Kidney epithelial cell (primary cell): ENCODE results near the gene NME7. TPM values are rescaled to one million over a fixed set of nuclear protein-coding genes. Genes with fewer than 3 reads are reported as not detected.
"Not testable (repeated sequence)": the region's sequence is repeated elsewhere in the genome, so short reads cannot be mapped to it uniquely, and the experiment has no call there.

ENCODE experiments used
- DNase-seq: peaks from one replicate; pipeline ENCODE4 v3.0.0-alpha.2; 2010; ENCODE audit warnings: low read depth
- H3K27me3 ChIP-seq: 2 replicates; pipeline ENCODE4 v1.6.0; 2011; ENCODE audit warnings: low read length; ENCODE audit not compliant: control insufficient read depth, insufficient read depth
- H3K36me3 ChIP-seq: 2 replicates; pipeline ENCODE4 v1.5.1; 2011; ENCODE audit warnings: low read length; ENCODE audit not compliant: control insufficient read depth, insufficient read depth
- H3K4me3 ChIP-seq: 2 replicates; pipeline ENCODE4 v1.5.1; 2011; ENCODE audit warnings: low read depth, mild to moderate bottlenecking, control low read depth, low read length
- CTCF ChIP-seq: IDR thresholded peaks from 2 replicates; pipeline ENCODE4 v1.5.1; 2011; ENCODE audit warnings: mild to moderate bottlenecking, moderate library complexity, low read length, control low read depth, inconsistent platforms; ENCODE audit not compliant: insufficient read depth, poor library complexity, severe bottlenecking
- total RNA-seq: library from RNA; depleted of rRNA; stranded (reverse); fragments of >200 nt; gene quantifications from 2 replicates; pipeline ENCODE4 v1.2.3, GENCODE V29; 2015

The NME7 gene
- total RNA-seq, 1 donor from 2014 or later: 24.4 TPM

DNA sequence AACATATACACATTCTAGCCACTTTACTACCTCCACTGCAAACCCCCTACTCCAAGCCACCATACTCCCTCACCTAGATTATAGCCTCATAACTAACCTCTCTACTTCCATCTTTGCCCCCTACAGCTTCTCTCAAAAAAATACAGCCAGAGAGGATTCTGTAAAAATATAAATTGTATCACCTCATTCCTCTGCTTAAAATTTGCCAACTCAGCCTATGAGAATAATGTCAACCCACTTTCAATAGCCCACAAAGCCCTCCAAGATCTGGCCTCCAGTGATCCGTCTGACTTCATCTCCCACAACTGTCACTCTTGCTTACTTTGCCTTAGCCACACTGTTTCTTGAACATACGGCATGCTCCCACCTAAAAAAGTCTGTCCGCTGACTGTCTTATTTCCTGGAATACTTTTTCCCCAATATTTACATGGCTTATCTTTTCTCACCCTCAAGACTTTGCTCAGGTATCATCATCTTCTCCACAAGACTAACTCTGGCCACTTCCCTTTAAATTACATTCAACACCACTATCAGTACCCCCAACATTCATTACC, 21.5 kb downstream of the NME7 start:
- Histone ChIP-seq H3K27me3 (no peaks in the 10 kb centered on the region), H3K36me3 (no peaks in the 10 kb centered on the region), H3K4me3 (no peak overlapping the region)
- TF ChIP-seq CTCF: no peak
- DNase-seq: no peak

- DNase-seq: no peak
- H3K36me3 ChIP-seq: no peaks in the 10 kb centered on the region
- no peaks in the 10 kb centered on the region for H3K27me3 ChIP-seq
- TF ChIP-seq CTCF: no peak
- H3K4me3 ChIP-seq: no peak overlapping the region
Observed at GRCh38 chr1:169345511-169345910, 22.1 kb downstream of the NME7 start.

DNA sequence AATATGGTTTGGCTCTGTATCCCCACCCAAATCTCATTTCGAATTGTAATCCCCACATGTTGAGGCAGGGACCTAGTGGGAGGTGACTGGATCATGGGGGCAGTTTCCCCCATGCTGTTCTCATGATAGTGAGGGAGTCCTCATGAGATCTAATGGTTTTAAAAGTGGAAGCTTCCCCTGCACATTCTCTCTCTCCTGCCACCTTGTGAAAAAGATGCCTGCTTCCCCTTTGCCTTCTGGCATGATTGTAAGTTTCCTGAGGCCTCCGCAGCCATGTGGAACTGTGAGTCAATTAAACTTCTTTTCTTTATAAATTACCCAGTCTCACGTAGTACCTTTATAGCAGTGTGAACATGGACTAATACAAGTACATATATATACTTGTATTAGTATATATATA, 25.5 kb downstream of the NME7 start:
- not testable (repeated sequence) for DNase-seq, H3K36me3 ChIP-seq, H3K27me3 ChIP-seq, H3K4me3 ChIP-seq

- Histone ChIP-seq H3K36me3 (no peaks in the 10 kb centered on the region), H3K4me3 (no peak overlapping the region), H3K27me3 (no peaks in the 10 kb centered on the region)
- DNase-seq: no peak
- TF ChIP-seq CTCF: no peak
Observed at GRCh38 chr1:169340882-169341281, 26.7 kb downstream of the NME7 start.

- DNase-seq: no peak
Observed at GRCh38 chr1:169339773-169340172, 27.8 kb downstream of the NME7 start.

DNA sequence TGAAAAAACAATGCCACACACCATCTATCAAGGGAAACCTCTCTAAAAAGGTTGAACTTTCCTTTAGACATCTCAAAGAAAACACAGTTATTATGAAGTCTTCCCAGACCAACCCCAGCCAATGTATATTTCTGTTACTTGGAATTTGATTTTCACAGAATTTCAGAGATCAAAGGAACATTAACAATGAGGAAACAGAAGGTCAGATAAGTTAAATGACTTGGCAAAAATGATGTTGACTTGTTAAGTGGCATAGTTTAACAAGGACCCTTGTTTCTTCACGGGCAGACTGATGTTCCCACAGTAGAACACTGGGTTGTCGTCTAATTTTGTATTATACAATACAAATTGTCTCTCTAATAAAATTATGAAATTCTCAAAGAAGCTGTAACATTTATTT, 29.0 kb downstream of the NME7 start:
- DNase-seq: no peak
- H3K36me3 ChIP-seq: no peaks in the 10 kb centered on the region
- H3K27me3 ChIP-seq: no peaks in the 10 kb centered on the region
- no peak overlapping the region for H3K4me3 ChIP-seq
- TF ChIP-seq CTCF: no peak

More at GRCh38 chr1:169339773-169340172, 27.8 kb downstream of the NME7 start:
- Histone ChIP-seq H3K36me3 (no peaks in the 10 kb centered on the region), H3K4me3 (no peak overlapping the region), H3K27me3 (no peaks in the 10 kb centered on the region)
- no peak for TF ChIP-seq CTCF

DNA sequence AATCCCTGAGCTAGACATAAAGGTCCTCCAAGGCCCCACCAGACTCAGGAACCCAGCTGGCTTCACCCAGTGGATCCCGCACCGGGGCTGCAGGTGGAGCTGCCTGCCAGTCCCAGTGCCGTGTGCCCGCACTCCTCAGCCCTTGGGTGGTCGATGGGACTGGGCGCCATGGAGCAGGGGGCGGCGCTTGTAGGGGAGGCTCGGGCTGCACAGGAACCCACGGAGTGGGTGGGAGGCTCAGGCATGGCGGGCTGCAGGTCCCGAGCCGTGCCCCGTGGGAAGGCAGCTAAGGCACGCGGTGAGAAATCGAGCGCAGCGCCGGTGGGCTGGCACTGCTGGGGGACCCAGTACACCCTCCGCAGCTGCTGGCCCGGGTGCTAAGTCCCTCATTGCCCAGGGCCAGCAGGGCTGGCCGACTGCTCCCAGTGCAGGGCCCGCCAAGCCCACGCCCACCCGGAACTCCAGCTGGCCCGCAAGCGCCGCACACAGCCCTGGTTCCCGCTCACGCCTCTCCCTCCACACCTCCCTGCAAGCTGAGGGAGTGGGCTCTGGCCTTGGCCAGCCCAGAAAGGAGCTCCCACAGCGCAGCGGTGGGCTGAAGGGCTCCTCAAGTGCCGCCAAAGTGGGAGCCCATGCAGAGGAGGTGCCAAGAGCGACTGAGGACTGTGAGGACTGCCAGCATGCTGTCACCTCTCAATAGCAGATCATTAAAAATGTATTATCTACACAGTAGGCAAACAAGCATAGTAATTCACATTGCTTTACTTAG, 30.5 kb downstream of the NME7 start:
- H3K4me3 ChIP-seq, H3K27me3 ChIP-seq, DNase-seq, H3K36me3 ChIP-seq: not testable (repeated sequence)

DNA sequence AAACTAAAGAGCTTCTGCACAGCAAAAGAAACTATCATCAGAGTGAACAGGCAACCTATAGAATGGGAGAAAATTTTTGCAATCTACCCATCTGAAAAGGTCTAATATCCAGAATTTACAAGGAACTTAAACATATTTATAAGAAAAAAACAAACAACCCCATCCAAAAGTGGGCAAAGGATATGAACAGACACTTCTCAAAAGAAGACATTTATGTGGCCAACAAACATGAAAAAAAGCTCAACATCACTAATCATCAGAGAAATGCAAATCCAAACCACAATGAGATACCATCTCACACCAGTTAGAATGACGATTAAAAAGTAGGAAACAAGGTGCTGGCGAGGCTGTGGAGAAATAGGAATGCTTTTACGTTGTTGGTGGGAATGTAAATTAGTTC, 32.9 kb downstream of the NME7 start:
- H3K4me3 ChIP-seq, H3K36me3 ChIP-seq, DNase-seq, H3K27me3 ChIP-seq: not testable (repeated sequence)
